ENCODE data around the gene MRPS17. TPM values are rescaled to one million over a fixed set of nuclear protein-coding genes. Genes with fewer than 3 reads are reported as not detected.

Gene MRPS17
- total RNA-seq, 1 experiment from 2014 or later: 28.3 TPM

- H3K36me3 ChIP-seq: peaks cover 6% of the 10 kb centered on the region; the same call in 1 of the 2 replicates
- H3K9me3 ChIP-seq: no peaks in the 10 kb centered on the region
- H3K4me3 ChIP-seq: peak overlapping the region; percentile 75
- no peaks in the 10 kb centered on the region for H3K27me3 ChIP-seq
- no peak for DNase-seq
Observed at GRCh38 chr7:55965100-55965470, 13.4 kb downstream of the MRPS17 start.

GRCh38 chr7:55965805-55966421, 14.2 kb downstream of the MRPS17 start:
- no peaks in the 10 kb centered on the region for H3K27me3 ChIP-seq
- H3K4me3 ChIP-seq: peak overlapping the region; percentile 75
- peaks cover 6% of the 10 kb centered on the region; the same call in 1 of the 2 replicates for H3K36me3 ChIP-seq
- no peak for DNase-seq
- no peaks in the 10 kb centered on the region for H3K9me3 ChIP-seq

DNA sequence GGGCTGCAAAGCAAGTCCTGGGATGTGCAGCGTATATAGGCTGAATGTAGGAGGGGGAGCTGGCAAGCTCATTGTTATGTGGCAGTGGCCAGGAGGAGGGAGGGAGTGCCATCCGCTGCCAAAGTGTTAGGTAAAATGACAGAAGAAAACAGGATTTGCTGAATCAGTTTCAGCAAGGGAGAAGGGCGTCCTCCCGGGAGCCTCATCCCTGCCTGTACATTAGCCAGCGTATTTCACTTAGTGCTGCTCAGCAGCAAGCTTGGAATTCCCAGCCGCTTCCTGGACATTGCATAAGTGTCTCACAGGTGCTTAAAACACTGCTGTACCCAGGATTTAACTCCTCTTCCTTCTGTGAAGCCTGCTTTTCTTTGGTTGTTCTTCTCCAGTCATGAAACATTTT, 15.2 kb downstream of the MRPS17 start:
- H3K27me3 ChIP-seq: no peaks in the 10 kb centered on the region
- no peak for DNase-seq
- no peaks in the 10 kb centered on the region for H3K9me3 ChIP-seq
- H3K4me3 ChIP-seq: no peak overlapping the region
- H3K36me3 ChIP-seq: peaks cover 6% of the 10 kb centered on the region; the same call in 1 of the 2 replicates

DNA sequence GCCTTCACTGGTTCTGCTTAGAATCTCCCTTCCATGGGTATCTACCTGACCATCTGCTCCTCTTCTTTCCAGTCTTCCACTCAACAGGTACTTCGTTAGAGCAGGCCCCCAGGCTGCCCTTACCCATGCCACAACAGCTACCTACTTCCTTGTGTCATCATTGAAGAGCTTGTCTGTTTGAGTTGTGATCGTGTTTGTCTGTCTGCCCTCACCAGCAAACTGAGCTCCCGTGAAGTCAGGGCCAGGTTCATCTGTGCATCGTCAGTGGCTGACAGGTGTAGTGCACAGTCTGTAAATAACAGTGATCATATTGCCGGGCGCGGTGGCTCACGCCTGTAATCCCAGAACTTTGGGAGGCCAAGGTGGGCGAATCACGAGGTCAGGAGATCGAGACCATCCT, 17.7 kb downstream of the MRPS17 start:
- H3K4me3 ChIP-seq: no peak overlapping the region
- H3K27me3 ChIP-seq: no peaks in the 10 kb centered on the region
- H3K36me3 ChIP-seq: peaks cover 6% of the 10 kb centered on the region; the same call in 1 of the 2 replicates
- no peak for DNase-seq
- no peaks in the 10 kb centered on the region for H3K9me3 ChIP-seq

- Histone ChIP-seq H3K27me3 (no peaks in the 10 kb centered on the region), H3K9me3 (no peaks in the 10 kb centered on the region), H3K36me3 (no peaks in the 10 kb centered on the region; the same call in 1 of the 2 replicates), H3K4me3 (no peak overlapping the region)
- no peak for DNase-seq
Observed at GRCh38 chr7:55970561-55970960, 18.9 kb downstream of the MRPS17 start.

DNA sequence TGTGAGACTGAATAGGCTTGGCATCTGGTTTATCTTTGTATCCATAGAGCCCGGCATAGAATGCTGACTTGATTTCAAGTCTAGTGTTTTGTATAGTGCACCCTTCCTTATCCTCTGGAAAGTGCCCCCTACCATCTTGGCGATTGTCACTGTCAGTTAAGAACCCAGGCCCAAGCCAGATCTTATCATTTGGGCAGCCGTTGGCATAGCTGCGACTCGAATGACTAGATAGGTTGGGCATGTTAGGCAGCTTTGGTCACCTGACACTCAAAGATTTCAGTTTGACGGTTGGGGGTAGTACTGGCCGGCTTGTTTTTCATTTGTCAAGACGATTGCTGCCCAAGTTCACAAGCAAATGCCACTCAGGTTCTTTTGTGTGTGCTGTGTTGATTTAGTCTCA, 19.3 kb downstream of the MRPS17 start:
- DNase-seq: no peak
- Histone ChIP-seq H3K27me3 (no peaks in the 10 kb centered on the region), H3K4me3 (no peak overlapping the region), H3K36me3 (no peaks in the 10 kb centered on the region; the same call in 1 of the 2 replicates), H3K9me3 (no peaks in the 10 kb centered on the region)

GRCh38 chr7:55973747-55974250, 22.1 kb downstream of the MRPS17 start:
- DNase-seq: no peak
- Histone ChIP-seq H3K36me3 (peaks cover 7% of the 10 kb centered on the region), H3K9me3 (no peaks in the 10 kb centered on the region), H3K4me3 (no peak overlapping the region), H3K27me3 (no peaks in the 10 kb centered on the region)

DNA sequence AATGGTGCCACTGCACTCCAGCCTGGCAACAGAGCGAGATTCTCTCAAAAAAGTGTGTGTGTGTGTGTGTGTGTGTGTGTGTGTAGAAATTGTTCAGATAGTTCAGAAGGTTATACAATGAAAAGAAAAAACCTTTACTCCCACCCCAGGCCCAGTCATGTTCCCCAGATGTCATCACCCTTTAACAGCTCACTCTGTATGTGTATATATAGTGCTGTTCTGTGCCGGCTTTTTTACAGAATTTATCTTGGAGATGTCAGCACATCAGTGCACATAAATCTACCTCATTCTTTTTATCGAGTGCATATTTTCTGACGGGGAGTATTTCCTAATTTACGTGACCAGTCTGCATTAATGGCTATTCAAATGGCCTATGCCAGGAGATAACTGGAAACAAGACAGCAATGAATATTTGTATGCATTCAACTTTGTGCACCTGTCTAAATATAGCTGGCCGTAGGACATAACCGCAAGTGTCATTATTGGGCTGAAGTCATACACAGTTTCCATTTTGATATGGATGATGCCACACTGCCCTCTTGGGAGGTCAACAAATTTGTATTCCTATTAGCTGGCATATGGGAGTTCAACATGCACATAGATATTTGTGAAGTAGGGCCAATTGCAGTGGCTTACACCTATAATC, 24.4 kb downstream of the MRPS17 start:
- DNase-seq: no peak
- Histone ChIP-seq H3K27me3 (no peaks in the 10 kb centered on the region), H3K4me3 (no peak overlapping the region)

GRCh38 chr7:55977831-55978230, 26.2 kb downstream of the MRPS17 start:
- DNase-seq: peak; percentile 71
- Histone ChIP-seq H3K36me3 (peaks cover 44% of the 10 kb centered on the region), H3K9me3 (no peaks in the 10 kb centered on the region), H3K27me3 (no peaks in the 10 kb centered on the region), H3K4me3 (no peak overlapping the region)

More for the DNA sequence above, 24.4 kb downstream of the MRPS17 start:
- Histone ChIP-seq H3K9me3 (no peaks in the 10 kb centered on the region), H3K36me3 (peaks cover 30% of the 10 kb centered on the region)

DNA sequence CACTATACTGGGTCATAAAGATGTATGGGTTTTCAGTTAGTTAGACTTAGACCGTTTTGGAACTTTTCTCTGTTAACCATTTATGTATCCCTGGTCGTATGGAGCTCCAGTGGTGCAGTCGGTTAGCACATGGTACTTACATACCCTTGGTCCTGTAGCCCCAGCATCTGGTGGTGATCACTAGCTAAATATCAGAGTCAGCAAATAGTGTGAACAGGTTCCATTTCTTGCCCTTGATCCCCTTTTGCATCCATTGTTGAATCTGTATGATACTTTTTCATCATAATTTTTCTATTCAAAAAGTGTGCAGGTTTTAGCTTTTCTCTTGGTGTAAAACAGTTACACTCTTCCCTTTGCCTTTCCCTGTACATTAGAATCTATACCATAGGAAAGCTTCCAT, 28.6 kb downstream of the MRPS17 start:
- Histone ChIP-seq H3K36me3 (peaks cover 62% of the 10 kb centered on the region), H3K4me3 (no peak overlapping the region), H3K27me3 (no peaks in the 10 kb centered on the region), H3K9me3 (no peaks in the 10 kb centered on the region)
- DNase-seq: no peak

GRCh38 chr7:55983537-55983936, 31.9 kb downstream of the MRPS17 start:
- H3K27me3 ChIP-seq: no peaks in the 10 kb centered on the region
- DNase-seq: no peak
- H3K9me3 ChIP-seq: no peaks in the 10 kb centered on the region
- peaks cover 62% of the 10 kb centered on the region for H3K36me3 ChIP-seq
- H3K4me3 ChIP-seq: no peak overlapping the region

GRCh38 chr7:55992346-55992745, 40.7 kb downstream of the MRPS17 start:
- Histone ChIP-seq H3K4me3 (no peak overlapping the region), H3K27me3 (no peaks in the 10 kb centered on the region), H3K36me3 (peaks cover 2% of the 10 kb centered on the region; the same call in 1 of the 2 replicates), H3K9me3 (no peaks in the 10 kb centered on the region)
- no peak for DNase-seq

DNA sequence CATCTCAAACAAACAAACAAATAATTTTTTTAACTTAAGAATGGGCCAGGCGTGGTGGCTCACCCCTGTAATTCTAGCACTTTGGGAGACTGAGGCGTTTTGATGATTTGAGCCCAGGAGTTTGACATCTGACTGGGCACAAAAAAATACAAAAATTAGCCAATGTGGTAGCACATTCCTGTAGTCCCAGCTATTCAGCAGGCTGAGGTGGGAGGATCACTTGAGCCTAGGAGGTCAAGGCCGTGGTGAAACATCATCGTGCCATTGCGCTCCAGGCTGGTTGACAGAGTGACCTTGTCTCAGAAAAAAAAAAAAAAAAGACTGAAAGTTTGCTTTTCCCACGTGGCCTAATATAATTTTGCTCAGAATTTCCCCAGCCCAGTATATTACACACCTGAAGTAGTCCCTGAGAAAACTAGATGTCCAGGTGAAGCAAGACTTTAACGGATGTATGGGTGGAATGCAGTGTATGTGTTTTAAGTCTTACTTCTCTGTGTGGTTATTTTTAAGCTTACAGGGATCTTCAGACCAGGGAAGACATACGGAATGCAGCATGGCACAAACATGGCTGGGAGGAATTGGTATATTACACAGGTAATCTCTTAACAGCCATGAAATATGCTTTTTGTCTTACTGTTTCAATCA, 45.3 kb downstream of the MRPS17 start:
- H3K27me3 ChIP-seq: no peaks in the 10 kb centered on the region
- H3K9me3 ChIP-seq: no peaks in the 10 kb centered on the region
- DNase-seq: no peak
- H3K36me3 ChIP-seq: peaks cover 3% of the 10 kb centered on the region; the same call in 1 of the 2 replicates
- no peak overlapping the region for H3K4me3 ChIP-seq

GRCh38 chr7:56003749-56004148, 52.1 kb downstream of the MRPS17 start:
- H3K36me3 ChIP-seq: no peaks in the 10 kb centered on the region
- DNase-seq: no peak
- no peaks in the 10 kb centered on the region for H3K27me3 ChIP-seq
- H3K4me3 ChIP-seq: no peak overlapping the region
- H3K9me3 ChIP-seq: no peaks in the 10 kb centered on the region
